Suprapubic skin (tissue), 4 donors: ENCODE measurements around the gene SORCS2. TPM values are rescaled to one million over a fixed set of nuclear protein-coding genes. Genes with fewer than 3 reads are reported as not detected.

Experiments used
- DNase-seq, 2 donors: peaks; one replicate each; pipeline ENCODE4 v3.0.0-alpha.2; 2019; ENCODE audit warnings: low spot score in 2 of 2
- H3K27ac ChIP-seq: fragments of 200-600 bp; sonication (generic); one replicate; pipeline ENCODE4 v1.5.1; 2019
- H3K27me3 ChIP-seq: fragments of 200-600 bp; sonication (generic); one replicate; pipeline ENCODE4 v1.5.1; 2019
- H3K36me3 ChIP-seq: fragments of 200-600 bp; sonication (generic); one replicate; pipeline ENCODE4 v1.5.1; 2019
- H3K4me1 ChIP-seq: fragments of 200-600 bp; sonication (generic); one replicate; pipeline ENCODE4 v1.5.1; 2019
- H3K4me3 ChIP-seq: fragments of 200-600 bp; sonication (generic); one replicate; pipeline ENCODE4 v1.5.1; 2019; ENCODE audit warnings: mild to moderate bottlenecking
- H3K9me3 ChIP-seq: fragments of 200-600 bp; sonication (generic); one replicate; pipeline ENCODE4 v1.5.1; 2019
- CTCF ChIP-seq, 2 donors: fragments of 200-600 bp in 1 of 2; fragments of 450-650 bp in 1 of 2; sonication (generic) in 1 of 2; IDR thresholded peaks; one replicate each; pipeline ENCODE4 v1.5.1; 2016 to 2019; ENCODE audit warnings: antibody characterized with exemption in 2 of 2, mild to moderate bottlenecking in 1 of 2, moderate library complexity in 1 of 2
- EP300 ChIP-seq: sonication (generic); formaldehyde crosslinking; IDR thresholded peaks from one replicate; pipeline ENCODE4 v1.6.1; 2017; ENCODE audit warnings: antibody characterized with exemption
- POLR2A ChIP-seq, 2 donors: fragments of 450-650 bp; IDR thresholded peaks; one replicate each; pipeline ENCODE4 v1.6.1; 2017; ENCODE audit warnings: antibody characterized with exemption in 2 of 2, mild to moderate bottlenecking in 2 of 2, moderate library complexity in 2 of 2
- POLR2AphosphoS5 ChIP-seq, 3 donors: sonication (generic); formaldehyde crosslinking; IDR thresholded peaks; one replicate each; pipeline ENCODE4 v1.6.1; 2017; ENCODE audit warnings: antibody characterized with exemption in 3 of 3
- WGBS: methylation state at CpG from one replicate; pipeline ENCODE4 v1.1.5; 2018; 5-methylcytosine and 5-hydroxymethylcytosine counted together
- total RNA-seq, 4 donors: library from RNA; depleted of rRNA; stranded (reverse); fragments of >200 nt; gene quantifications; one replicate each; pipeline ENCODE4 v1.1.0, GENCODE V29; 2016

SORCS2 gene
- total RNA-seq, 4 donors from 2014 or later = 0.94 to 4.6 (median 1.3) TPM

- DNase-seq = no peak
- TF ChIP-seq POLR2A (IDR thresholded peaks at IDR 0.05) = no peak
- no peak for TF ChIP-seq POLR2AphosphoS5 (IDR thresholded peaks at IDR 0.05)
- TF ChIP-seq EP300 = no peak
- TF ChIP-seq CTCF (IDR thresholded peaks at IDR 0.05) = no peak
- H3K4me1 ChIP-seq = no peaks in the 10 kb centered on the region
- H3K9me3 ChIP-seq = no peaks in the 10 kb centered on the region
- no peaks in the 10 kb centered on the region for H3K27me3 ChIP-seq
- no peak overlapping the region for H3K27ac ChIP-seq
- no peaks in the 10 kb centered on the region for H3K36me3 ChIP-seq
- no peak overlapping the region for H3K4me3 ChIP-seq
- 97% methylated on average over 3 of the region's 3 CpGs for WGBS
Observed at GRCh38 chr4:7662507-7662846, 470.1 kb downstream of the SORCS2 start.

- no peak for DNase-seq
- Histone ChIP-seq H3K9me3 (no peaks in the 10 kb centered on the region), H3K27ac (no peak overlapping the region), H3K36me3 (no peaks in the 10 kb centered on the region), H3K27me3 (no peaks in the 10 kb centered on the region), H3K4me3 (no peak overlapping the region), H3K4me1 (no peaks in the 10 kb centered on the region)
- WGBS = 61% methylated on average over 2 of the region's 2 CpGs
- TF ChIP-seq CTCF (IDR thresholded peaks at IDR 0.05) (no peak), POLR2A (IDR thresholded peaks at IDR 0.05) (no peak), POLR2AphosphoS5 (IDR thresholded peaks at IDR 0.05) (no peak), EP300 (no peak)
Observed at GRCh38 chr4:7663075-7663541, 470.8 kb downstream of the SORCS2 start.

GRCh38 chr4:7664106-7664505 is 471.8 kb downstream of the SORCS2 start:
- no peaks in the 10 kb centered on the region for H3K4me1 ChIP-seq
- no peak overlapping the region for H3K4me3 ChIP-seq
- H3K27ac ChIP-seq = no peak overlapping the region
- no peak for DNase-seq
- H3K27me3 ChIP-seq = no peaks in the 10 kb centered on the region
- TF ChIP-seq CTCF (IDR thresholded peaks at IDR 0.05) (no peak), EP300 (no peak), POLR2A (IDR thresholded peaks at IDR 0.05) (no peak), POLR2AphosphoS5 (IDR thresholded peaks at IDR 0.05) (no peak)
- H3K9me3 ChIP-seq = no peaks in the 10 kb centered on the region
- 92% methylated on average over 13 of the region's 20 CpGs for WGBS
- H3K36me3 ChIP-seq = no peaks in the 10 kb centered on the region

GRCh38 chr4:7665321-7665720 is 473.0 kb downstream of the SORCS2 start:
- Histone ChIP-seq H3K9me3 (no peaks in the 10 kb centered on the region), H3K4me3 (no peak overlapping the region), H3K27me3 (no peaks in the 10 kb centered on the region), H3K4me1 (no peaks in the 10 kb centered on the region), H3K36me3 (no peaks in the 10 kb centered on the region), H3K27ac (no peak overlapping the region)
- WGBS = 88% methylated on average over 3 of the region's 3 CpGs
- DNase-seq = no peak
- TF ChIP-seq EP300 = no peak
- TF ChIP-seq POLR2A (IDR thresholded peaks at IDR 0.05) = no peak
- no peak for TF ChIP-seq CTCF (IDR thresholded peaks at IDR 0.05)
- no peak for TF ChIP-seq POLR2AphosphoS5 (IDR thresholded peaks at IDR 0.05)

- no peak for DNase-seq
- Histone ChIP-seq H3K4me3 (no peak overlapping the region), H3K9me3 (no peaks in the 10 kb centered on the region), H3K27ac (no peak overlapping the region), H3K36me3 (no peaks in the 10 kb centered on the region), H3K27me3 (no peaks in the 10 kb centered on the region), H3K4me1 (no peaks in the 10 kb centered on the region)
- 88% methylated on average over 14 of the region's 15 CpGs for WGBS
- TF ChIP-seq POLR2AphosphoS5 (IDR thresholded peaks at IDR 0.05) (no peak), CTCF (IDR thresholded peaks at IDR 0.05) (no peak), EP300 (no peak), POLR2A (IDR thresholded peaks at IDR 0.05) (no peak)
Observed at GRCh38 chr4:7666011-7666410, 473.7 kb downstream of the SORCS2 start.
